Activated CD8-positive, alpha-beta T cell treated with anti-CD3 and anti-CD28 coated beads for 36 hours (primary cell): ENCODE results near the gene TGFBRAP1. TPM values are rescaled to one million over a fixed set of nuclear protein-coding genes. Genes with fewer than 3 reads are reported as not detected.
"Not testable (repeated sequence)": the region's sequence is repeated elsewhere in the genome, so short reads cannot be mapped to it uniquely, and the experiment has no call there.

Experiments used
- ATAC-seq: fragments of 200-7000 bp; cut with Tn5 transposase; one replicate; pipeline ENCODE4 v1.10.0; 2021; ENCODE audit warnings: mild to moderate bottlenecking, moderate library complexity
- CTCF ChIA-PET: fragments of 350-600 bp; sonication (Branson Sonifier 250); formaldehyde crosslinking; loops from one replicate; lab custom pipeline; 2021; ENCODE audit warnings: antibody characterized with exemption; lab: Charles Lee
- POLR2A ChIA-PET: fragments of 350-600 bp; sonication (Branson Sonifier 250); formaldehyde crosslinking; loops from one replicate; lab custom pipeline; 2021; ENCODE audit warnings: antibody characterized with exemption; lab: Charles Lee
- DNase-seq: peaks from one replicate; pipeline ENCODE4 v3.0.0-alpha.2; 2020
- H3K27ac Mint-ChIP-seq: one replicate; pipeline ENCODE4 v1.8.0; 2021; ENCODE audit warnings: mild to moderate bottlenecking, mixed read lengths
- H3K27me3 Mint-ChIP-seq: one replicate; pipeline ENCODE4 v1.8.0; 2021; ENCODE audit warnings: mixed read lengths
- H3K36me3 Mint-ChIP-seq: one replicate; pipeline ENCODE4 v1.8.0; 2021; ENCODE audit warnings: low read depth, mixed read lengths
- H3K4me1 Mint-ChIP-seq: one replicate; pipeline ENCODE4 v1.8.0; 2021; ENCODE audit warnings: low read depth, mixed read lengths
- H3K4me3 Mint-ChIP-seq: one replicate; pipeline ENCODE4 v1.8.0; 2021; ENCODE audit warnings: mild to moderate bottlenecking, moderate library complexity, mixed read lengths
- H3K9me3 Mint-ChIP-seq: one replicate; pipeline ENCODE4 v1.8.0; 2021; ENCODE audit warnings: mixed read lengths
- intact Hi-C: fragments of 100-400 bp; cut with micrococcal nuclease; formaldehyde crosslinking; loops from one replicate; pipeline ENCODE4 v1.10.0; 2022
- total RNA-seq, 2 experiments: library from RNA; stranded (reverse); gene quantifications; one replicate each; pipeline ENCODE4 v1.2.3, GENCODE V29; 2021
- TF ChIP-seq, protein P1 (sequence below): fragments of 200-600 bp; IDR thresholded peaks from one replicate; pipeline ENCODE4 v1.8.0; 2022; ENCODE audit warnings: antibody characterized with exemption, mild to moderate bottlenecking

The TGFBRAP1 gene
- total RNA-seq, 2 experiments from 2014 or later = 17.9 to 20.2 TPM

DNA sequence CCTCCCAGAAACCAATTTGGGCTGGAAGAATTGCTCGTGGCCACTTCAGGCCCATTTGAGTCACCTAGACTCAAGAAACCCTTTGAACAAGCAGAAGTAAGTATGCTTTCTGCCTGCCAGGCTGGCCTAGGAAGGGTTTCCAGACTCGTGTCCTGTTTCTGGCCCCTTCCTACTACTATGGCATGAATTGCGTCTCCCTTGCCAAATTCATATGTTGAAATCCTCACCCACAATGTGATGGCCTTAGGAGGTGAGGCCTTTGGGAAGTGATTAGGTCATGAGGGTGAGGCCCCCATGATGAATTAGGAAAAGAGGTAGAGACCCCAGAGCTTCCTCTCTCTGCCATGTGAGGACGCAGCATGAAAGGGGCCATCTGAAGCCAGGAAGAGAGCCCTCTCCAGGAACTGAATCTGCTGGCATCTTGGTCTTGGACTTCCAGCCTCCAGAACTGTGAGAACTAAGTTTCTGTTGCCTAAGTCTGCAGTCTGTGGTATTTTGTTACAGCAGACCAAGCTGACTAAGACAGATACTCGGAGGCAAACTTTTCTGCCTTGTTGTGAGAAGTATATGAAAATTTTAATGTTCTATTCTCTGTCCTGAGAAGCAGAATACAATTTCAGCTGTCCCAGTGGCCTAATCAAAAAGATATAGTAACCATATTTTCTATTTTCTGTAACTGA is 74.9 kb downstream of the TGFBRAP1 start:
- Mint-ChIP-seq H3K4me1 (no peaks in the 10 kb centered on the region), H3K27ac (no peak overlapping the region), H3K9me3 (no peaks in the 10 kb centered on the region), H3K4me3 (no peak overlapping the region), H3K36me3 (no peaks in the 10 kb centered on the region), H3K27me3 (no peaks in the 10 kb centered on the region)
- no peak for DNase-seq
- CTCF ChIA-PET = interaction anchor here (0.7 kb wide), 1 partner anchor 19 kb away, joined by 4 read pairs; no protein-coding TSS in a partner anchor
- no peak for ATAC-seq
- POLR2A ChIA-PET = no interaction called here
- intact Hi-C loops = no loop called here
- TF ChIP-seq, protein P1, sequence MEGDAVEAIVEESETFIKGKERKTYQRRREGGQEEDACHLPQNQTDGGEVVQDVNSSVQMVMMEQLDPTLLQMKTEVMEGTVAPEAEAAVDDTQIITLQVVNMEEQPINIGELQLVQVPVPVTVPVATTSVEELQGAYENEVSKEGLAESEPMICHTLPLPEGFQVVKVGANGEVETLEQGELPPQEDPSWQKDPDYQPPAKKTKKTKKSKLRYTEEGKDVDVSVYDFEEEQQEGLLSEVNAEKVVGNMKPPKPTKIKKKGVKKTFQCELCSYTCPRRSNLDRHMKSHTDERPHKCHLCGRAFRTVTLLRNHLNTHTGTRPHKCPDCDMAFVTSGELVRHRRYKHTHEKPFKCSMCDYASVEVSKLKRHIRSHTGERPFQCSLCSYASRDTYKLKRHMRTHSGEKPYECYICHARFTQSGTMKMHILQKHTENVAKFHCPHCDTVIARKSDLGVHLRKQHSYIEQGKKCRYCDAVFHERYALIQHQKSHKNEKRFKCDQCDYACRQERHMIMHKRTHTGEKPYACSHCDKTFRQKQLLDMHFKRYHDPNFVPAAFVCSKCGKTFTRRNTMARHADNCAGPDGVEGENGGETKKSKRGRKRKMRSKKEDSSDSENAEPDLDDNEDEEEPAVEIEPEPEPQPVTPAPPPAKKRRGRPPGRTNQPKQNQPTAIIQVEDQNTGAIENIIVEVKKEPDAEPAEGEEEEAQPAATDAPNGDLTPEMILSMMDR = no peak

GRCh38 chr2:105252271-105252670 is 77.3 kb downstream of the TGFBRAP1 start:
- H3K36me3 Mint-ChIP-seq = no peaks in the 10 kb centered on the region
- intact Hi-C loops = no loop called here
- H3K27ac Mint-ChIP-seq = no peak overlapping the region
- no peaks in the 10 kb centered on the region for H3K27me3 Mint-ChIP-seq
- ChIA-PET CTCF (interaction anchor here (1.1 kb wide), 1 partner anchor 14 kb away, joined by 3 read pairs; no protein-coding TSS in a partner anchor), POLR2A (no interaction called here)
- H3K4me1 Mint-ChIP-seq = no peaks in the 10 kb centered on the region
- H3K9me3 Mint-ChIP-seq = no peaks in the 10 kb centered on the region
- DNase-seq (no peak), ATAC-seq (no peak)
- H3K4me3 Mint-ChIP-seq = no peak overlapping the region
- TF ChIP-seq, protein P1 = no peak

DNA sequence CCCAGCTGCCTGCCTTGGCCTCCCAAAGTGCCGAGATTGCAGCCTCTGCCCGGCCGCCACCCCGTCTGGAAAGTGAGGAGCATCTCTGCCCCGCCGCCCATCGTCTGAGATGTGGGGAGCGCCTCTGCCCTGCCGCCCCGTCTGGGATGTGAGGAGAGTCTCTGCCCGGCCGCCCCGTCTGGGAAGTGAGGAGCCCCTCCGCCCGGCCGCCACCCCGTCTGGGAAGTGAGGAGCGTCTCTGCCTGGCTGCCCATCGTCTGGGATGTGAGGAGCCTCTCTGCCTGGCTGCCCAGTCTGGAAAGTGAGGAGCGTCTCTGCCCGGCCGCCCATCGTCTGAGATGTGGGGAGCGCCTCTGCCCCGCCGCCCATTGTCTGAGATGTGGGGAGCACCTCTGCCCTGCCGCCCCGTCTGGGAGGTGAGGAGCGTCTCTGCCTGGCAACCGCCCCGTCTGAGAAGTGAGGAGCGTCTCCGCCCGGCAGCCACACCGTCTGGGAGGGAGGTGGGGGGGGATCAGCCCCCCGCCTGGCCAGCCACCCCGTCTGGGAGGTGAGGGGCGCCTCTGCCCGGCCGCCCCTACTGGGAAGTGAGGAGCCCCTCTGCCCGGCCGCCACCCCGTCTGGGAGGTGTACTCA is 78.4 kb downstream of the TGFBRAP1 start:
- ATAC-seq, intact Hi-C loops, H3K36me3 Mint-ChIP-seq, H3K27me3 Mint-ChIP-seq, DNase-seq, H3K4me3 Mint-ChIP-seq, CTCF ChIA-PET, H3K4me1 Mint-ChIP-seq, H3K27ac Mint-ChIP-seq, H3K9me3 Mint-ChIP-seq, POLR2A ChIA-PET: not testable (repeated sequence)

- Mint-ChIP-seq H3K36me3 (no peaks in the 10 kb centered on the region), H3K27ac (no peak overlapping the region), H3K9me3 (no peaks in the 10 kb centered on the region), H3K4me3 (no peak overlapping the region), H3K4me1 (no peaks in the 10 kb centered on the region), H3K27me3 (no peaks in the 10 kb centered on the region)
- ChIA-PET CTCF (no interaction called here), POLR2A (interaction anchor here (0.7 kb wide), 1 partner anchor 59 kb away, joined by 3 read pairs; no protein-coding TSS in a partner anchor)
- TF ChIP-seq, protein P1 = no peak
- intact Hi-C loops = no loop called here
- ATAC-seq = no peak
- no peak for DNase-seq
Measured at GRCh38 chr2:105249891-105250290, 79.6 kb downstream of the TGFBRAP1 start.

DNA sequence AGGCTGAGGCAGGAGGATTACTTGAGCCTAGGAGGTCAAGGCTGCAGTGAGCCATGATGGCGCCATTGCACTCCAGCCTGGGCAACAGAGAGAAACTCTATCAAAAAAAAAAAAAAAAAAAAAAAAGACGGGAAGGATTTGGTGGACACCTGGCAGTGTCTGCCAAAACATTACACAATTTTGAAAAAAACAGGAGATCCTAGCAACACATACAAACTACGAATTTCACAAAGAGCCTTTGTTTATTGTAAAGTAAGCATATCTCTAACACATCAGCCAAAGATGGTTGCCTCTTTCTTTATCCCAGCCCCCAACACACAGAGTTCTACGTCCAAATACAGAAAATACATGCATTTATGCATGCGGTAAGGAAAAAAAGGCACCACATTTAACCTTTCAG is 80.4 kb downstream of the TGFBRAP1 start:
- no peak for DNase-seq
- intact Hi-C loops = no loop called here
- Mint-ChIP-seq H3K27ac (no peak overlapping the region), H3K4me3 (no peak overlapping the region), H3K9me3 (no peaks in the 10 kb centered on the region), H3K27me3 (no peaks in the 10 kb centered on the region), H3K4me1 (no peaks in the 10 kb centered on the region), H3K36me3 (no peaks in the 10 kb centered on the region)
- POLR2A ChIA-PET = no interaction called here
- TF ChIP-seq, protein P1 = no peak
- CTCF ChIA-PET = no interaction called here
- ATAC-seq = no peak
